Uterus (tissue), 4 donors: ENCODE results near the gene GPR63. TPM values are rescaled to one million over a fixed set of nuclear protein-coding genes. Genes with fewer than 3 reads are reported as not detected.

Experiments
- DNase-seq, 2 donors: peaks; one replicate each; pipeline ENCODE4 v3.0.0-alpha.2; 2019 to 2020
- H3K27ac ChIP-seq, 2 donors: fragments of 200-600 bp; sonication (generic); 1 replicate in 1 of 2; 2 replicates in 1 of 2; pipeline ENCODE4 v1.5.1; 2016 to 2018
- H3K27me3 ChIP-seq, 2 donors: fragments of 200-600 bp; sonication (generic); one replicate each; pipeline ENCODE4 v1.5.1; 2018 to 2019; ENCODE audit warnings: control low read depth in 1 of 2
- H3K36me3 ChIP-seq, 2 donors: fragments of 200-600 bp; sonication (generic); one replicate each; pipeline ENCODE4 v1.5.1; 2019; ENCODE audit warnings: control low read depth in 1 of 2
- H3K4me1 ChIP-seq, 2 donors: fragments of 200-600 bp; sonication (generic); one replicate each; pipeline ENCODE4 v1.5.1; 2018 to 2019; ENCODE audit warnings: control low read depth in 1 of 2
- H3K4me3 ChIP-seq, 2 donors: fragments of 200-600 bp; sonication (generic); 1 replicate in 1 of 2; 2 replicates in 1 of 2; pipeline ENCODE4 v1.5.1; 2018 to 2019; ENCODE audit warnings: mild to moderate bottlenecking in 1 of 2
- H3K9me3 ChIP-seq, 2 donors: fragments of 200-600 bp; sonication (generic); one replicate each; pipeline ENCODE4 v1.5.1; 2019; ENCODE audit warnings: control low read depth in 1 of 2
- CTCF ChIP-seq, 4 experiments: fragments of 200-600 bp in 2 of 4; fragments of 450-650 bp in 2 of 4; sonication (generic) in 2 of 4; IDR thresholded peaks; one replicate each; pipeline ENCODE4 v1.5.1; 2016 to 2019; ENCODE audit warnings: antibody characterized with exemption in 4 of 4, mild to moderate bottlenecking in 2 of 4, moderate library complexity in 1 of 4
- POLR2A ChIP-seq, 2 donors: fragments of 450-650 bp; IDR thresholded peaks; one replicate each; pipeline ENCODE4 v1.6.1; 2016; ENCODE audit warnings: antibody characterized with exemption in 2 of 2, mild to moderate bottlenecking in 1 of 2, moderate library complexity in 1 of 2
- intact Hi-C: fragments of 100-400 bp; cut with DNase I; formaldehyde crosslinking; loops from one replicate; pipeline ENCODE4 v1.15.1; 2023; ENCODE audit warnings: low total_unique reads
- total RNA-seq, 4 donors: library from RNA; depleted of rRNA in 3 of 4; stranded (reverse); fragments of >200 nt in 3 of 4; gene quantifications; one replicate each; pipeline versions ENCODE4 v1.1.0 to v1.2.4, GENCODE V29; 2014 to 2023
- donor health status: DM: yes; HTN: yes; CAD: no.

GPR63 gene
- total RNA-seq, 4 donors from 2014 or later = 0.26 to 5.5 (median 2.5) TPM

GRCh38 chr6:96872976-96873375, 35.7 kb upstream of the GPR63 start:
- TF ChIP-seq CTCF (IDR thresholded peaks at IDR 0.05) (no peak), POLR2A (IDR thresholded peaks at IDR 0.05) (no peak)
- intact Hi-C loops = no loop called here
- no peaks in the 10 kb centered on the region for H3K36me3 ChIP-seq
- no peak for DNase-seq
- no peak overlapping the region for H3K4me3 ChIP-seq
- H3K4me1 ChIP-seq = no peaks in the 10 kb centered on the region
- no peaks in the 10 kb centered on the region for H3K27me3 ChIP-seq
- no peak overlapping the region for H3K27ac ChIP-seq
- no peaks in the 10 kb centered on the region for H3K9me3 ChIP-seq

GRCh38 chr6:96865055-96865405, 27.8 kb upstream of the GPR63 start:
- Histone ChIP-seq H3K36me3 (no peaks in the 10 kb centered on the region), H3K4me3 (no peak overlapping the region), H3K27me3 (no peaks in the 10 kb centered on the region), H3K9me3 (no peaks in the 10 kb centered on the region), H3K4me1 (no peaks in the 10 kb centered on the region), H3K27ac (no peak overlapping the region)
- intact Hi-C loops = no loop called here
- no peak for DNase-seq
- no peak for TF ChIP-seq CTCF (IDR thresholded peaks at IDR 0.05)
- TF ChIP-seq POLR2A (IDR thresholded peaks at IDR 0.05) = no peak

GRCh38 chr6:96864216-96865054, 27.2 kb upstream of the GPR63 start:
- Histone ChIP-seq H3K36me3 (no peaks in the 10 kb centered on the region), H3K9me3 (no peaks in the 10 kb centered on the region), H3K4me1 (no peaks in the 10 kb centered on the region), H3K27me3 (no peaks in the 10 kb centered on the region), H3K4me3 (no peak overlapping the region), H3K27ac (no peak overlapping the region)
- intact Hi-C loops = no loop called here
- no peak for DNase-seq
- TF ChIP-seq CTCF (IDR thresholded peaks at IDR 0.05) (no peak), POLR2A (IDR thresholded peaks at IDR 0.05) (no peak)

GRCh38 chr6:96862560-96862959, 25.3 kb upstream of the GPR63 start:
- no peaks in the 10 kb centered on the region for H3K36me3 ChIP-seq
- H3K27me3 ChIP-seq = no peaks in the 10 kb centered on the region
- intact Hi-C loops = no loop called here
- H3K9me3 ChIP-seq = no peaks in the 10 kb centered on the region
- H3K27ac ChIP-seq = no peak overlapping the region
- no peaks in the 10 kb centered on the region for H3K4me1 ChIP-seq
- no peak for DNase-seq
- no peak overlapping the region for H3K4me3 ChIP-seq
- TF ChIP-seq CTCF (IDR thresholded peaks at IDR 0.05) (no peak), POLR2A (IDR thresholded peaks at IDR 0.05) (no peak)

- H3K36me3 ChIP-seq = no peaks in the 10 kb centered on the region
- no peak overlapping the region for H3K27ac ChIP-seq
- intact Hi-C loops = no loop called here
- H3K4me1 ChIP-seq = no peaks in the 10 kb centered on the region
- no peaks in the 10 kb centered on the region for H3K27me3 ChIP-seq
- H3K9me3 ChIP-seq = no peaks in the 10 kb centered on the region
- H3K4me3 ChIP-seq = no peak overlapping the region
- TF ChIP-seq CTCF (IDR thresholded peaks at IDR 0.05) (no peak), POLR2A (IDR thresholded peaks at IDR 0.05) (no peak)
- no peak for DNase-seq
These were observed 24.3 kb upstream of the GPR63 start for GRCh38 chr6:96861588-96861987.
